ENCODE results near the gene RNF5.

DNA sequence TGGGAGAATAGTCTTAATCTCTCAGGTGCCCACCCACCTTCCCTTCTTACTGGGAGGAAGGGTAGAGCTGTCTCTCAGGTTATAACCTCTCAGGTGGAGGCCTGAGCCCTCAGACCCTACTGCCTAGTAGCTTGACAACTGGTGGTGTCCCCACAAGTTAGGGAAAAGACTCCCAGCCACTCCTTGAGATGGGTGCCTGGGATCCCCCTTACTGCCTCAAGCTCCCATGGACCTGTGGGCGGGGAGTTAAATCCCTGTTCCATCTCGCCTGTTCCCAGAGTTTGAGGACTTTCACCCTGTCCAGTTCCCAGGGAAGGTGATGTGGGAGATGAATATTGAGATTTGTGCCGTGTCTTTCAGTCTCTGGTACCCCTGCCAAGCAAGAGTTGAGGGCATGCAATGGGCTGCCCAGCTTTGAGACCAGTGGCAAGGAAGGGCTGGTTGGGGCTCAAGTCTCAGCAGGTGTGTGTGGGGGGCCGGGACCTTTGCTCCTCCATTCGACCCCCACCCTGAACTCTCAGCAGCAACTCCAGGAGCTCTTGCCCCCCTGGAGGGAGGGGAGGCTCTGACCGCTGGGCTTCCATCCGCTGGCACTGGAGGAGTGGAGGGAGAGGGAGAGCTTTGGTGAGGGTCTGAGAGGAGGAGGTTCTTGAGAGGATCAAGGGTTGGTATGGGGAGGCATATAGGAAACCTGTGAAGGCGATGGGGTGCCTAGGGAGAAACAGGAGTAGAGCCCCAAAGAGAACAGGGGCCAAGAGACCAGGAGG lies 12.9 kb downstream of the RNF5 start:
- TF ChIP-seq, protein P1, sequence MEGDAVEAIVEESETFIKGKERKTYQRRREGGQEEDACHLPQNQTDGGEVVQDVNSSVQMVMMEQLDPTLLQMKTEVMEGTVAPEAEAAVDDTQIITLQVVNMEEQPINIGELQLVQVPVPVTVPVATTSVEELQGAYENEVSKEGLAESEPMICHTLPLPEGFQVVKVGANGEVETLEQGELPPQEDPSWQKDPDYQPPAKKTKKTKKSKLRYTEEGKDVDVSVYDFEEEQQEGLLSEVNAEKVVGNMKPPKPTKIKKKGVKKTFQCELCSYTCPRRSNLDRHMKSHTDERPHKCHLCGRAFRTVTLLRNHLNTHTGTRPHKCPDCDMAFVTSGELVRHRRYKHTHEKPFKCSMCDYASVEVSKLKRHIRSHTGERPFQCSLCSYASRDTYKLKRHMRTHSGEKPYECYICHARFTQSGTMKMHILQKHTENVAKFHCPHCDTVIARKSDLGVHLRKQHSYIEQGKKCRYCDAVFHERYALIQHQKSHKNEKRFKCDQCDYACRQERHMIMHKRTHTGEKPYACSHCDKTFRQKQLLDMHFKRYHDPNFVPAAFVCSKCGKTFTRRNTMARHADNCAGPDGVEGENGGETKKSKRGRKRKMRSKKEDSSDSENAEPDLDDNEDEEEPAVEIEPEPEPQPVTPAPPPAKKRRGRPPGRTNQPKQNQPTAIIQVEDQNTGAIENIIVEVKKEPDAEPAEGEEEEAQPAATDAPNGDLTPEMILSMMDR (IDR thresholded peaks at IDR 0.05; ENCODE audit: low read depth, low read length, poor library complexity, severe bottlenecking) = no peak
- TF ChIP-seq EZH2phosphoT487 (IDR thresholded peaks at IDR 0.05; ENCODE audit: borderline replicate concordance, low read length) = no peak
